ENCODE results near the gene UNC13B. TPM values are rescaled to one million over a fixed set of nuclear protein-coding genes. Genes with fewer than 3 reads are reported as not detected.

The UNC13B gene
- total and polyA plus RNA-seq, 2 of the 13 experiments (the other 11 are each of a cell fraction or from before 2014, with no cell fraction given): 14.0 to 18.3 TPM

DNA sequence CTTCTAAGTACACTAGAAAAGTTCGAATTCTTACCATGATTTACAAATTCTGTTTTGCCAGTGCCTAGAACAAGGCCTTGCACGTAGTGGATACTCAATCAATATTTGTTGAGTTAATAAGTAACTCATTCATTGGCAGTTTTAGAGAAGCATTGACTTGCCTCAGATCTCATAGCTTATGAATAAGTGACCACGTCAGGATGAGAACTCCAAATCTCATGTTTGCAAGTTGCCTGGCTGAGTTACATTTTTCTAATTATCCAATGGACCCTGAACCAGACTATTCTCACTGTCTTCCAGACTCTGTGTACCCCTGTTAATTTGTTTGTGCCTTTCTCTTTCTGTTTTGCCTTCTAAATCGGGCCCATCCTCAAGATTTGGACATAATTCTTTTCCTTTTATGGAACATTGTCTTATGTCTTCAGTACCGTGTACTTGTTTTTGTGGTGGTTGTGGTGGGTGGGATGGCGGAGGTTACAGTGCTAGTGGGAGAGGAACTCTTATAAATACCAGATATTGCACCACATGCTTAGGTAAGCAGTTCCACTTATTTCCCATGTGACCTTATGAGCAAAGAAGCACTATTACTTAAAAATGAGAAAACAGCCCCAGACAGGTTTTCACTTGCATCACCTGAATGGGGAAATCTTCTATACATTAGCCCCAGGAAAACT, 96.3 kb downstream of the UNC13B start (continued):
- TF ChIP-seq, protein P1, sequence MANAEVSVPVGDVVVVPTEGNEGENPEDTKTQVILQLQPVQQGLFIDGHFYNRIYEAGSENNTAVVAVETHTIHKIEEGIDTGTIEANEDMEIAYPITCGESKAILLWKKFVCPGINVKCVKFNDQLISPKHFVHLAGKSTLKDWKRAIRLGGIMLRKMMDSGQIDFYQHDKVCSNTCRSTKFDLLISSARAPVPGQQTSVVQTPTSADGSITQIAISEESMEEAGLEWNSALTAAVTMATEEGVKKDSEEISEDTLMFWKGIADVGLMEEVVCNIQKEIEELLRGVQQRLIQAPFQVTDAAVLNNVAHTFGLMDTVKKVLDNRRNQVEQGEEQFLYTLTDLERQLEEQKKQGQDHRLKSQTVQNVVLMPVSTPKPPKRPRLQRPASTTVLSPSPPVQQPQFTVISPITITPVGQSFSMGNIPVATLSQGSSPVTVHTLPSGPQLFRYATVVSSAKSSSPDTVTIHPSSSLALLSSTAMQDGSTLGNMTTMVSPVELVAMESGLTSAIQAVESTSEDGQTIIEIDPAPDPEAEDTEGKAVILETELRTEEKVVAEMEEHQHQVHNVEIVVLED (CRISPR knock-in tag; IDR thresholded peaks at IDR 0.05; ENCODE audit: borderline replicate concordance): peak; percentile 43; the same call in 1 of the 2 replicates
- TF ChIP-seq KLF11 (CRISPR knock-in tag; IDR thresholded peaks at IDR 0.05) (peak; percentile 22; the same call in 1 of the 2 replicates), MED1 (CRISPR knock-in tag; IDR thresholded peaks at IDR 0.05) (peak; percentile 71), MEIS2 (CRISPR knock-in tag; IDR thresholded peaks at IDR 0.05) (no peak), U2AF1 (optimal IDR thresholded peaks at IDR 0.05; ENCODE audit: low read depth, low read length) (no peak), SOX13 (IDR thresholded peaks at IDR 0.05) (no peak), SOX13 (CRISPR knock-in tag; conservative IDR thresholded peaks at IDR 0.05 in 1 of 2, IDR thresholded peaks at IDR 0.05 in 1 of 2) (peak in 1 of 2 experiments; percentile 44; a peak in 1 of 4 replicates), ZNF781 (CRISPR knock-in tag; IDR thresholded peaks at IDR 0.05; ENCODE audit: borderline replicate concordance, not compliant biosample characterization) (no peak), ARNTL (CRISPR knock-in tag; IDR thresholded peaks at IDR 0.05) (0 out of 2 replicates have a peak, but pooled peaks have one; percentile 8), GPN1 (CRISPR knock-in tag; IDR thresholded peaks at IDR 0.05; ENCODE audit: borderline replicate concordance) (no peak), FOXA3 (CRISPR knock-in tag; IDR thresholded peaks at IDR 0.05) (peak; percentile 40; the same call in 1 of the 2 replicates), REPIN1 (CRISPR knock-in tag; IDR thresholded peaks at IDR 0.05; ENCODE audit: borderline replicate concordance, low read depth) (no peak)
- TF ChIP-seq, protein P2, sequence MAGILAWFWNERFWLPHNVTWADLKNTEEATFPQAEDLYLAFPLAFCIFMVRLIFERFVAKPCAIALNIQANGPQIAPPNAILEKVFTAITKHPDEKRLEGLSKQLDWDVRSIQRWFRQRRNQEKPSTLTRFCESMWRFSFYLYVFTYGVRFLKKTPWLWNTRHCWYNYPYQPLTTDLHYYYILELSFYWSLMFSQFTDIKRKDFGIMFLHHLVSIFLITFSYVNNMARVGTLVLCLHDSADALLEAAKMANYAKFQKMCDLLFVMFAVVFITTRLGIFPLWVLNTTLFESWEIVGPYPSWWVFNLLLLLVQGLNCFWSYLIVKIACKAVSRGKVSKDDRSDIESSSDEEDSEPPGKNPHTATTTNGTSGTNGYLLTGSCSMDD (CRISPR knock-in tag; IDR thresholded peaks at IDR 0.05): no peak
- TF ChIP-seq, protein P3, sequence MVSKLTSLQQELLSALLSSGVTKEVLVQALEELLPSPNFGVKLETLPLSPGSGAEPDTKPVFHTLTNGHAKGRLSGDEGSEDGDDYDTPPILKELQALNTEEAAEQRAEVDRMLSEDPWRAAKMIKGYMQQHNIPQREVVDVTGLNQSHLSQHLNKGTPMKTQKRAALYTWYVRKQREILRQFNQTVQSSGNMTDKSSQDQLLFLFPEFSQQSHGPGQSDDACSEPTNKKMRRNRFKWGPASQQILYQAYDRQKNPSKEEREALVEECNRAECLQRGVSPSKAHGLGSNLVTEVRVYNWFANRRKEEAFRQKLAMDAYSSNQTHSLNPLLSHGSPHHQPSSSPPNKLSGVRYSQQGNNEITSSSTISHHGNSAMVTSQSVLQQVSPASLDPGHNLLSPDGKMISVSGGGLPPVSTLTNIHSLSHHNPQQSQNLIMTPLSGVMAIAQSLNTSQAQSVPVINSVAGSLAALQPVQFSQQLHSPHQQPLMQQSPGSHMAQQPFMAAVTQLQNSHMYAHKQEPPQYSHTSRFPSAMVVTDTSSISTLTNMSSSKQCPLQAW (CRISPR knock-in tag; IDR thresholded peaks at IDR 0.05): peak; percentile 87
- TF ChIP-seq, protein P4, sequence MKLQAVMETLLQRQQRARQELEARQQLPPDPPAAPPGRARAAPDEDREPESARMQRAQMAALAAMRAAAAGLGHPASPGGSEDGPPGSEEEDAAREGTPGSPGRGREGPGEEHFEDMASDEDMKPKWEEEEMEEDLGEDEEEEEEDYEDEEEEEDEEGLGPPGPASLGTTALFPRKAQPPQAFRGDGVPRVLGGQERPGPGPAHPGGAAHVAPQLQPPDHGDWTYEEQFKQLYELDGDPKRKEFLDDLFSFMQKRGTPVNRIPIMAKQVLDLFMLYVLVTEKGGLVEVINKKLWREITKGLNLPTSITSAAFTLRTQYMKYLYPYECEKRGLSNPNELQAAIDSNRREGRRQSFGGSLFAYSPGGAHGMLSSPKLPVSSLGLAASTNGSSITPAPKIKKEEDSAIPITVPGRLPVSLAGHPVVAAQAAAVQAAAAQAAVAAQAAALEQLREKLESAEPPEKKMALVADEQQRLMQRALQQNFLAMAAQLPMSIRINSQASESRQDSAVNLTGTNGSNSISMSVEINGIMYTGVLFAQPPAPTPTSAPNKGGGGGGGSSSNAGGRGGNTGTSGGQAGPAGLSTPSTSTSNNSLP (IDR thresholded peaks at IDR 0.05; ENCODE audit: low read depth, low read length): peak; percentile 79
- TF ChIP-seq, protein P5, sequence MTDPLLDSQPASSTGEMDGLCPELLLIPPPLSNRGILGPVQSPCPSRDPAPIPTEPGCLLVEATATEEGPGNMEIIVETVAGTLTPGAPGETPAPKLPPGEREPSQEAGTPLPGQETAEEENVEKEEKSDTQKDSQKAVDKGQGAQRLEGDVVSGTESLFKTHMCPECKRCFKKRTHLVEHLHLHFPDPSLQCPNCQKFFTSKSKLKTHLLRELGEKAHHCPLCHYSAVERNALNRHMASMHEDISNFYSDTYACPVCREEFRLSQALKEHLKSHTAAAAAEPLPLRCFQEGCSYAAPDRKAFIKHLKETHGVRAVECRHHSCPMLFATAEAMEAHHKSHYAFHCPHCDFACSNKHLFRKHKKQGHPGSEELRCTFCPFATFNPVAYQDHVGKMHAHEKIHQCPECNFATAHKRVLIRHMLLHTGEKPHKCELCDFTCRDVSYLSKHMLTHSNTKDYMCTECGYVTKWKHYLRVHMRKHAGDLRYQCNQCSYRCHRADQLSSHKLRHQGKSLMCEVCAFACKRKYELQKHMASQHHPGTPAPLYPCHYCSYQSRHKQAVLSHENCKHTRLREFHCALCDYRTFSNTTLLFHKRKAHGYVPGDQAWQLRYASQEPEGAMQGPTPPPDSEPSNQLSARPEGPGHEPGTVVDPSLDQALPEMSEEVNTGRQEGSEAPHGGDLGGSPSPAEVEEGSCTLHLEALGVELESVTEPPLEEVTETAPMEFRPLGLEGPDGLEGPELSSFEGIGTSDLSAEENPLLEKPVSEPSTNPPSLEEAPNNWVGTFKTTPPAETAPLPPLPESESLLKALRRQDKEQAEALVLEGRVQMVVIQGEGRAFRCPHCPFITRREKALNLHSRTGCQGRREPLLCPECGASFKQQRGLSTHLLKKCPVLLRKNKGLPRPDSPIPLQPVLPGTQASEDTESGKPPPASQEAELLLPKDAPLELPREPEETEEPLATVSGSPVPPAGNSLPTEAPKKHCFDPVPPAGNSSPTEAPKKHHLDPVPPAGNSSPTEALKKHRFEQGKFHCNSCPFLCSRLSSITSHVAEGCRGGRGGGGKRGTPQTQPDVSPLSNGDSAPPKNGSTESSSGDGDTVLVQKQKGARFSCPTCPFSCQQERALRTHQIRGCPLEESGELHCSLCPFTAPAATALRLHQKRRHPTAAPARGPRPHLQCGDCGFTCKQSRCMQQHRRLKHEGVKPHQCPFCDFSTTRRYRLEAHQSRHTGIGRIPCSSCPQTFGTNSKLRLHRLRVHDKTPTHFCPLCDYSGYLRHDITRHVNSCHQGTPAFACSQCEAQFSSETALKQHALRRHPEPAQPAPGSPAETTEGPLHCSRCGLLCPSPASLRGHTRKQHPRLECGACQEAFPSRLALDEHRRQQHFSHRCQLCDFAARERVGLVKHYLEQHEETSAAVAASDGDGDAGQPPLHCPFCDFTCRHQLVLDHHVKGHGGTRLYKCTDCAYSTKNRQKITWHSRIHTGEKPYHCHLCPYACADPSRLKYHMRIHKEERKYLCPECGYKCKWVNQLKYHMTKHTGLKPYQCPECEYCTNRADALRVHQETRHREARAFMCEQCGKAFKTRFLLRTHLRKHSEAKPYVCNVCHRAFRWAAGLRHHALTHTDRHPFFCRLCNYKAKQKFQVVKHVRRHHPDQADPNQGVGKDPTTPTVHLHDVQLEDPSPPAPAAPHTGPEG (CRISPR knock-in tag; IDR thresholded peaks at IDR 0.05): no peak
